A549 treated with CORT108297 at 1 μM for 4 hours (cell line): Measurements from ENCODE around the gene TSC22D3. TPM values are rescaled to one million over a fixed set of nuclear protein-coding genes. Genes with fewer than 3 reads are reported as not detected.

Source experiments
- total RNA-seq: library from RNA; stranded (reverse); fragments of 200-300 nt; extraction: Qiagen RNA extraction; gene quantifications from 5 replicates; pipeline ENCODE4 v1.2.3, GENCODE V29; 2022

The TSC22D3 gene
- 39.0 to 47.2 TPM (median 42.7 TPM) in 5 replicates for total RNA-seq

DNA sequence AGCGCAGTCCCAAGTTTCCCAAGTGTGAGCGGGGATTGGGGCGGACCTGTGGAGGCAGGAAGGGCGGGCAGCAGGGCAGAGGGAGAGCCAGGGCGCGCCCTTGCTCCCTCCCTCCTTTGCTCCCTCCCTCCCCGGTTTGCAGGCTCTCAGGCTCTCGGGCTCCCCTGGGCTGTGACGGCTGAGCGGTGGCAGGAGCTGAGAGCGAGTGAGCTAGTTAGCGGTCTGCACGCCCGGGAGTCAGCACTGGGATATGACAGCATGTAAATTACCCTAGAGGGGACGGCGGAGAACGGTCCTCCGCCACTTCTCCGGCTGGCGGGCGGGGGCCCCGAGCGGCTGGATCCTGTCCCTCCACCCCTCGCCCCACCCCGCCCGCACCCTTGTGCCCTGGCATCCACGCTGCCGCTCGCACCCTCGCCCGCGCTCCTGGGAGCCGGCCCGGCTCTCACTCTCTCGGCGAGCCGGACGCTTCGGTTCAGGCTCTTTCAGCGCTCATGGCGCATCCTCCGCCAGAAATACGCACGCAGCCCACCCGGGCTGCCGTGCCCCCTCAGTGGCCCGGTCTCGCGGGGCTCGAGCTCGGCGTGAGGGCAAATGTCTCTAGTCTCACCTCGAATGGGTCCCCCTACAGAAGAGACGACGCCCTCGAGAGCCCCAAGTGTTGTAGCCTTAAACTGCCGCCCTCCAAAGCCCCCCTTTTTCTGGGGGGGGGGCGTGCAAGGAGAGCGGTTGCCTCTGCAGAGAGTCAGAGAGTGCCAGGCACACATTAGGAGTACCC lies at the start of gene TSC22D3:
Gene TSC22D3 (minus strand): TSS at position 54 of the 778 bp plus-strand sequence. CDS start 368 bp downstream, outside the sequence.

DNA sequence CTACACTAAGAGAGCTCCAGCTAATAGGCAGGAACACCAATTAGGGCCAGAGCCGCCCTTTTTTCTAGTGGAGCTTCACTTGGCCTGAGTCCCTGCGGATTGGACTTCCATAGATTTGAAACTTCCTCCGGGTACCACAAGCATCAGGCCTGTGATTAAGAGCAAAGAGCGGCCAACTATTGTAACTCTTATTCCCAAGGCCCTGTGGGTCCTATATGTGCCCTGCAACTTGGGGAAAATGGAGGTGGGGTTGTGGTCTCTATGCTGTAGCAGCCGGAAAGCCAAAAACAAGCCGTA lies 1.9 kb upstream of the TSC22D3 start, which contains the start of gene NCBP2L:
Gene NCBP2L (plus strand): TSS at position 198 of the 297 bp plus-strand sequence. CDS start 16,488 bp downstream, outside the sequence.

Other genes with a start within 250 kb of the TSC22D3 start
- gene PRPS1, start 147.3 kb downstream of the TSC22D3 start, total RNA-seq: 94.1 to 112 TPM (median 99.0 TPM) in 5 replicates
- gene NCBP2L, start 1.9 kb upstream of the TSC22D3 start, total RNA-seq: not detected in 5 replicates
- gene MID2, start 50.1 kb upstream of the TSC22D3 start, total RNA-seq: 5.5 to 8.6 TPM (median 7.3 TPM) in 5 replicates
- not detected in 5 replicates for gene TEX13B, start 206.6 kb upstream of the TSC22D3 start, total RNA-seq